Astrocyte of the cerebellum (primary cell): ENCODE measurements around the gene HJURP.

Experiments
- DNase-seq: peaks from one replicate; pipeline ENCODE4 v3.0.0-alpha.2; 2011; ENCODE audit warnings: low read depth
- H3K4me3 ChIP-seq: 2 replicates; pipeline ENCODE4 v1.5.1; 2011; ENCODE audit warnings: mild to moderate bottlenecking, low read depth, low read length, moderate library complexity
- CTCF ChIP-seq: IDR thresholded peaks from 2 replicates; pipeline ENCODE4 v1.5.1; 2012; ENCODE audit warnings: low read length, low read depth, moderate library complexity, mild to moderate bottlenecking; ENCODE audit errors: missing control alignments
- in situ Hi-C: cut with HindIII; loops from 2 replicates; pipeline ENCODE4 v1.10.0; 2017; ENCODE audit warnings: low sequenced_read_pairs

HJURP gene

GRCh38 chr2:233815861-233816260 lies 38.5 kb downstream of the HJURP start:
- no peak for DNase-seq
- no peak for TF ChIP-seq CTCF
- in situ Hi-C loops, result no loop called here

GRCh38 chr2:233814056-233814835 lies 40.1 kb downstream of the HJURP start:
- DNase-seq, result no peak
- no peak overlapping the region for H3K4me3 ChIP-seq
- no peak for TF ChIP-seq CTCF
- in situ Hi-C loops, result no loop called here

More at GRCh38 chr2:233815861-233816260, 38.5 kb downstream of the HJURP start:
- H3K4me3 ChIP-seq, result no peak overlapping the region

- DNase-seq, result no peak
- in situ Hi-C loops, result no loop called here
- no peak overlapping the region for H3K4me3 ChIP-seq
- TF ChIP-seq CTCF, result no peak
Observed at GRCh38 chr2:233813236-233814055, 40.9 kb downstream of the HJURP start.

GRCh38 chr2:233811732-233812131 lies 42.6 kb downstream of the HJURP start:
- DNase-seq, result no peak
- in situ Hi-C loops, result no loop called here
- no peak overlapping the region for H3K4me3 ChIP-seq
- no peak for TF ChIP-seq CTCF

GRCh38 chr2:233811087-233811486 lies 43.2 kb downstream of the HJURP start:
- DNase-seq, result no peak
- TF ChIP-seq CTCF, result no peak
- in situ Hi-C loops, result no loop called here
- no peak overlapping the region for H3K4me3 ChIP-seq

GRCh38 chr2:233810385-233810784 lies 44.0 kb downstream of the HJURP start:
- DNase-seq, result no peak

More at GRCh38 chr2:233810385-233810784, 44.0 kb downstream of the HJURP start:
- H3K4me3 ChIP-seq, result no peak overlapping the region
- no peak for TF ChIP-seq CTCF
- in situ Hi-C loops, result no loop called here
